Suprapubic skin (tissue), 4 donors: ENCODE measurements around the gene FYN. TPM values are rescaled to one million over a fixed set of nuclear protein-coding genes. Genes with fewer than 3 reads are reported as not detected.

Experiments
- DNase-seq, 2 donors: peaks; one replicate each; pipeline ENCODE4 v3.0.0-alpha.2; 2019; ENCODE audit warnings: low spot score in 2 of 2
- H3K27ac ChIP-seq: fragments of 200-600 bp; sonication (generic); one replicate; pipeline ENCODE4 v1.5.1; 2019
- H3K27me3 ChIP-seq: fragments of 200-600 bp; sonication (generic); one replicate; pipeline ENCODE4 v1.5.1; 2019
- H3K36me3 ChIP-seq: fragments of 200-600 bp; sonication (generic); one replicate; pipeline ENCODE4 v1.5.1; 2019
- H3K4me1 ChIP-seq: fragments of 200-600 bp; sonication (generic); one replicate; pipeline ENCODE4 v1.5.1; 2019
- H3K4me3 ChIP-seq: fragments of 200-600 bp; sonication (generic); one replicate; pipeline ENCODE4 v1.5.1; 2019; ENCODE audit warnings: mild to moderate bottlenecking
- H3K9me3 ChIP-seq: fragments of 200-600 bp; sonication (generic); one replicate; pipeline ENCODE4 v1.5.1; 2019
- EP300 ChIP-seq: sonication (generic); formaldehyde crosslinking; IDR thresholded peaks from one replicate; pipeline ENCODE4 v1.6.1; 2017; ENCODE audit warnings: antibody characterized with exemption
- POLR2A ChIP-seq, 2 donors: fragments of 450-650 bp; IDR thresholded peaks; one replicate each; pipeline ENCODE4 v1.6.1; 2017; ENCODE audit warnings: antibody characterized with exemption in 2 of 2, mild to moderate bottlenecking in 2 of 2, moderate library complexity in 2 of 2
- POLR2AphosphoS5 ChIP-seq, 3 donors: sonication (generic); formaldehyde crosslinking; IDR thresholded peaks; one replicate each; pipeline ENCODE4 v1.6.1; 2017; ENCODE audit warnings: antibody characterized with exemption in 3 of 3
- WGBS: methylation state at CpG from one replicate; pipeline ENCODE4 v1.1.5; 2018; 5-methylcytosine and 5-hydroxymethylcytosine counted together
- total RNA-seq, 4 donors: library from RNA; depleted of rRNA; stranded (reverse); fragments of >200 nt; gene quantifications; one replicate each; pipeline ENCODE4 v1.1.0, GENCODE V29; 2016
- TF ChIP-seq, protein P1 (sequence below), 2 donors: fragments of 200-600 bp in 1 of 2; fragments of 450-650 bp in 1 of 2; sonication (generic) in 1 of 2; IDR thresholded peaks; one replicate each; pipeline ENCODE4 v1.5.1; 2016 to 2019; ENCODE audit warnings: antibody characterized with exemption in 2 of 2, mild to moderate bottlenecking in 1 of 2, moderate library complexity in 1 of 2

The FYN gene
- total RNA-seq, 4 donors from 2014 or later, result 36.6 to 89.6 (median 67.3) TPM

DNA sequence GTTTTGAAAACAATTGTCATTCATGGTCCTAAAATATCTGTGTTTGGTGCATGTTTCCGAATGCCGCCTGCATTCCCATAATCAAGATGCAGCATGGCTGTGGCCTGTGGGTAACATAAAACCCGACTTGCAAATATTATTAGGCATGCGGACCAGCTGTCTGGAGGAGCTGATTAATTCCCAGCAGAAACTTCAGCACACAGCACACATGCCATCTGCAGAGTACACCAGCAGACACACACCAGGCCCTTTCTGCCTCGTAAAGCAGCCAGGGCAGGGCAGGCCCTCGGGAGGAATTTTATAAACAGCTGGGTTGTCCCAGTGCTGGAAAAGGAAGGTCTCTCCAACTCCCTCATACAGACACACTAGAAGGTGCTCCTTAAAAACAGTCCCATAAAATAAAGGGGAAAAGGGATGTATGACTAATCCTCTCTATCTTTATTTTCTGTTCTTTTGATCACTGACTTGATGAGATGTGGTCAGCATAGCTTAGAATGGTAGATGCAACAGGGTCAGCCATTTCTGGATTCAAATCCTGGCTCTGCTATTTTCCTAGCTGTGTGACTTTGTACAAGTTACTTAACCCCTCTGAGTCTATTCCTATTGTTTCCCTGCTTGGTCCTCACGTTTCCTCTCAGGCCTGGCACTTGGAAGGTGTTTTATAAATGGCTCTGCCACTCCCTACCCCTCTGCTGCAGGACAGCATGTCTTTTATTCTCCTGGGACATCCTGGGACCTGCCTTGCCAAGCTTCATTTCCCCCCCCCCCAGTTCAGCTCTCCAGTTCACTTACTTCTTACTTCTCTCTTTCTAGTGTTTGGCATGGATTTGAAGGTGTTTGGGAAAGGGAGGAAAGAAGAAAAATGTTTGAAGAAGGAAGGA, 181.7 kb downstream of the FYN start:
- WGBS, result 64% methylated on average over 7 of the region's 7 CpGs
- peaks cover 27% of the 10 kb centered on the region for H3K36me3 ChIP-seq
- H3K4me1 ChIP-seq, result peaks cover 20% of the 10 kb centered on the region
- H3K4me3 ChIP-seq, result no peak overlapping the region
- H3K9me3 ChIP-seq, result no peaks in the 10 kb centered on the region
- no peaks in the 10 kb centered on the region for H3K27me3 ChIP-seq
- no peak for DNase-seq
- TF ChIP-seq POLR2AphosphoS5 (IDR thresholded peaks at IDR 0.05) (no peak), POLR2A (IDR thresholded peaks at IDR 0.05) (no peak), EP300 (no peak)
- TF ChIP-seq, protein P1, sequence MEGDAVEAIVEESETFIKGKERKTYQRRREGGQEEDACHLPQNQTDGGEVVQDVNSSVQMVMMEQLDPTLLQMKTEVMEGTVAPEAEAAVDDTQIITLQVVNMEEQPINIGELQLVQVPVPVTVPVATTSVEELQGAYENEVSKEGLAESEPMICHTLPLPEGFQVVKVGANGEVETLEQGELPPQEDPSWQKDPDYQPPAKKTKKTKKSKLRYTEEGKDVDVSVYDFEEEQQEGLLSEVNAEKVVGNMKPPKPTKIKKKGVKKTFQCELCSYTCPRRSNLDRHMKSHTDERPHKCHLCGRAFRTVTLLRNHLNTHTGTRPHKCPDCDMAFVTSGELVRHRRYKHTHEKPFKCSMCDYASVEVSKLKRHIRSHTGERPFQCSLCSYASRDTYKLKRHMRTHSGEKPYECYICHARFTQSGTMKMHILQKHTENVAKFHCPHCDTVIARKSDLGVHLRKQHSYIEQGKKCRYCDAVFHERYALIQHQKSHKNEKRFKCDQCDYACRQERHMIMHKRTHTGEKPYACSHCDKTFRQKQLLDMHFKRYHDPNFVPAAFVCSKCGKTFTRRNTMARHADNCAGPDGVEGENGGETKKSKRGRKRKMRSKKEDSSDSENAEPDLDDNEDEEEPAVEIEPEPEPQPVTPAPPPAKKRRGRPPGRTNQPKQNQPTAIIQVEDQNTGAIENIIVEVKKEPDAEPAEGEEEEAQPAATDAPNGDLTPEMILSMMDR (IDR thresholded peaks at IDR 0.05), result no peak
- H3K27ac ChIP-seq, result no peak overlapping the region

DNA sequence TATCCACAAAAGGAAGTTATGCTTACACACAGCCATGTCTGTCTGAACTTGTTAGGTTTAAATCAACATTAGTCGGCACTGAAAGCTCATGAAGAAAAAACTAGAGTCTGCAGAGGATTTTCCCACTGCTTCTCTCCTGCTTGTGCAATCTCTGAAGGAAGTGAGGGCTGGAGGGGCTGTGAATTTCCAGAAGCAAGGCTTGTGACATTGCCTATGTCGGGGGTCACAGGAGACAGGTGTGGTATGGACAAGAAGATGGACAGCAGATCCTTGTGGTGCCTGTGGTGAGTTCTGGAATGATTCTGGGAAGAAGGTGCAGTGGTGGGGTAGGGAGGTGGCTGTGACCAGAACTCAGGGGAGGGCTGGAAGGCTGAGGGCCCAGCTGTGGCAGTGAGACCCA, 183.3 kb downstream of the FYN start:
- Histone ChIP-seq H3K9me3 (no peaks in the 10 kb centered on the region), H3K27ac (no peak overlapping the region), H3K4me1 (peaks cover 34% of the 10 kb centered on the region), H3K36me3 (peaks cover 27% of the 10 kb centered on the region), H3K4me3 (no peak overlapping the region), H3K27me3 (no peaks in the 10 kb centered on the region)
- no peak for DNase-seq
- 57% methylated on average over 2 of the region's 2 CpGs for WGBS
- TF ChIP-seq POLR2A (IDR thresholded peaks at IDR 0.05) (no peak), POLR2AphosphoS5 (IDR thresholded peaks at IDR 0.05) (no peak), EP300 (no peak)
- TF ChIP-seq, protein P1 (IDR thresholded peaks at IDR 0.05), result no peak

DNA sequence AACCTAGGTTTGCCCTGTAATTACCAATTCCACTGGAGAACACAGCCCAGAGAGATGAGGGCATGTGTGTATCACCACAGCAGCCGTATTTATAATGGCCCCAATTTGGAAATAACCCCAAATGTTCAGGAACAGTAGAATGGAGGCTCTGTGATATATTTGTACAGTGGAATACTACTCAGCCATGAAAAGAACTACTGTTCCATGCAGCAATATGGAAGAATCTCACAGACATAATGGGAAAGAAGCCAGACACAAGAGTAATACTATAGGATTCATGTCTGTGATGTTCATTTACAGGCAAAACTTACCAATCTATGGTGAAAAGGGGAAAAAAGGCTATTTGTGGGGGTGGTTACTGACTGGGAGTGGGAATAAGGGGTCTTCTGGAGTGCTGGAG, 183.8 kb downstream of the FYN start:
- TF ChIP-seq POLR2A (IDR thresholded peaks at IDR 0.05) (no peak), POLR2AphosphoS5 (IDR thresholded peaks at IDR 0.05) (no peak), EP300 (no peak)
- TF ChIP-seq, protein P1 (IDR thresholded peaks at IDR 0.05), result no peak
- Histone ChIP-seq H3K36me3 (peaks cover 27% of the 10 kb centered on the region), H3K27ac (no peak overlapping the region), H3K27me3 (no peaks in the 10 kb centered on the region), H3K9me3 (no peaks in the 10 kb centered on the region), H3K4me1 (peaks cover 39% of the 10 kb centered on the region), H3K4me3 (no peak overlapping the region)
- WGBS, result 100% methylated on average over 1 of the region's 1 CpG
- no peak for DNase-seq

DNA sequence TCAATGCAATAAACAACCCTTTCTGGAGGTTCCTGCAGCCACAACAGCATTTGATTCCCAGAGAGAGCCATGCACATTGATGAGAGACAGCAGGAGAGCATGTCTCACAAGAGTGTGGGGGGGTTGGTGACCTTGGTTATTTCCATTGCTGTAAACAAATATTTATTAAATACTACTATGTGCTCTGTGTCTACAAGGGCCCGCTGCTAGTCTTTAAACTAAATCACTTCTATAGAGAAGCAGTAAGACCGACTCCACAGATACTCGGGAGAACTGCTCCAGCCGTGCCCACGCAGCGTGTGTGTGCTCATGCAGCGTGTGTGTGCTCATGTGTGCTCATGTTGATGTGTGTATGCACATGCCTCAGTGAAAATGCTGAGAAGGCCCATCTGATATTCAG, 184.9 kb downstream of the FYN start:
- Histone ChIP-seq H3K9me3 (no peaks in the 10 kb centered on the region), H3K36me3 (peaks cover 16% of the 10 kb centered on the region), H3K4me3 (no peak overlapping the region), H3K4me1 (peaks cover 44% of the 10 kb centered on the region), H3K27me3 (no peaks in the 10 kb centered on the region), H3K27ac (no peak overlapping the region)
- no peak for TF ChIP-seq POLR2A (IDR thresholded peaks at IDR 0.05)
- TF ChIP-seq EP300, result no peak
- no peak for TF ChIP-seq POLR2AphosphoS5 (IDR thresholded peaks at IDR 0.05)
- TF ChIP-seq, protein P1 (IDR thresholded peaks at IDR 0.05), result no peak
- DNase-seq, result no peak
- 97% methylated on average over 7 of the region's 7 CpGs for WGBS

DNA sequence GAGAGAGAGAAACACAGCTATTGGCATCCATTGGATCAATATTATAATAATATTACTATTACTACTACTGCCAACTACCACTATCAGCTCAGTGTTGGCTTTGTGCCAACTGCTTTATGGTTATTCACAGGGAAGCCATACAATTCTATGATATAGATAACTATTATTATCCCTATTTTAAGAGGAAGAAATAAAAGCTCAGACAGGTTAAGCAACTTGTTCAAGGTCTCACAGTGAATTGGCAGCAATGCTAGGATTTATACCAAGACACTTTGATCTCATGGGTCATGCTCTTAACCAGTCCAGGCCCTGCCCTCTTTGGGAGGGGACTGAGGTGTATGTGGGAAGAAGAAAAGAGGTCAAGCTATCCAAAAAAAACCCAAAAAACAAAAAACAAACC, 185.6 kb downstream of the FYN start:
- DNase-seq, result no peak
- peaks cover 14% of the 10 kb centered on the region for H3K36me3 ChIP-seq

More for the DNA sequence above, 185.6 kb downstream of the FYN start:
- H3K27me3 ChIP-seq, result no peaks in the 10 kb centered on the region
- H3K4me1 ChIP-seq, result peaks cover 44% of the 10 kb centered on the region
- no peak for TF ChIP-seq EP300
- no peak for TF ChIP-seq POLR2A (IDR thresholded peaks at IDR 0.05)
- TF ChIP-seq, protein P1 (IDR thresholded peaks at IDR 0.05), result no peak
- no peak for TF ChIP-seq POLR2AphosphoS5 (IDR thresholded peaks at IDR 0.05)
- H3K27ac ChIP-seq, result no peak overlapping the region
- H3K9me3 ChIP-seq, result no peaks in the 10 kb centered on the region
- no peak overlapping the region for H3K4me3 ChIP-seq
